ENCODE data around the gene RAPGEF4. TPM values are rescaled to one million over a fixed set of nuclear protein-coding genes. Genes with fewer than 3 reads are reported as not detected.

RAPGEF4 gene
- total RNA-seq, 2 donors from 2014 or later = 1.4 to 2.2 TPM

GRCh38 chr2:172813314-172813888 lies 77.8 kb downstream of the RAPGEF4 start:
- H3K4me3 Mint-ChIP-seq = no peak overlapping the region
- H3K9me3 Mint-ChIP-seq = no peaks in the 10 kb centered on the region
- no peak for ATAC-seq (replicated peaks)
- no peaks in the 10 kb centered on the region for H3K4me1 Mint-ChIP-seq
- no peaks in the 10 kb centered on the region for H3K36me3 Mint-ChIP-seq (ENCODE audit: low read depth)
- no peak overlapping the region for H3K27ac Mint-ChIP-seq
- peaks cover 3% of the 10 kb centered on the region for H3K27me3 Mint-ChIP-seq

GRCh38 chr2:172817411-172817810 lies 81.8 kb downstream of the RAPGEF4 start:
- Mint-ChIP-seq H3K4me1 (no peaks in the 10 kb centered on the region), H3K9me3 (no peaks in the 10 kb centered on the region), H3K27me3 (peaks cover 3% of the 10 kb centered on the region), H3K27ac (no peak overlapping the region), H3K4me3 (no peak overlapping the region), H3K36me3 (ENCODE audit: low read depth) (no peaks in the 10 kb centered on the region)
- ATAC-seq (replicated peaks) = no peak

- Mint-ChIP-seq H3K36me3 (ENCODE audit: low read depth) (no peaks in the 10 kb centered on the region), H3K4me1 (no peaks in the 10 kb centered on the region), H3K4me3 (no peak overlapping the region), H3K9me3 (no peaks in the 10 kb centered on the region), H3K27ac (no peak overlapping the region), H3K27me3 (peaks cover 7% of the 10 kb centered on the region)
- no peak for ATAC-seq (replicated peaks)
Measured at GRCh38 chr2:172819943-172820342, 84.3 kb downstream of the RAPGEF4 start.

- no peaks in the 10 kb centered on the region for H3K36me3 Mint-ChIP-seq (ENCODE audit: low read depth)
- no peak for ATAC-seq (replicated peaks)
- no peak overlapping the region for H3K4me3 Mint-ChIP-seq
- no peak overlapping the region for H3K27ac Mint-ChIP-seq
- H3K9me3 Mint-ChIP-seq = no peaks in the 10 kb centered on the region
- peaks cover 12% of the 10 kb centered on the region for H3K27me3 Mint-ChIP-seq
- no peaks in the 10 kb centered on the region for H3K4me1 Mint-ChIP-seq
Measured at GRCh38 chr2:172821370-172822338, 86.0 kb downstream of the RAPGEF4 start.

GRCh38 chr2:172822585-172822984 lies 86.9 kb downstream of the RAPGEF4 start:
- Mint-ChIP-seq H3K9me3 (no peaks in the 10 kb centered on the region), H3K4me3 (no peak overlapping the region), H3K36me3 (ENCODE audit: low read depth) (no peaks in the 10 kb centered on the region), H3K4me1 (no peaks in the 10 kb centered on the region), H3K27me3 (peaks cover 8% of the 10 kb centered on the region), H3K27ac (no peak overlapping the region)
- ATAC-seq (replicated peaks) = no peak

- Mint-ChIP-seq H3K9me3 (no peaks in the 10 kb centered on the region), H3K4me3 (no peak overlapping the region), H3K27me3 (peaks cover 8% of the 10 kb centered on the region), H3K27ac (no peak overlapping the region), H3K4me1 (no peaks in the 10 kb centered on the region), H3K36me3 (ENCODE audit: low read depth) (no peaks in the 10 kb centered on the region)
- no peak for ATAC-seq (replicated peaks)
Measured at GRCh38 chr2:172823261-172823850, 87.7 kb downstream of the RAPGEF4 start.

- no peak for ATAC-seq (replicated peaks)
- Mint-ChIP-seq H3K27ac (no peak overlapping the region), H3K4me3 (no peak overlapping the region), H3K4me1 (no peaks in the 10 kb centered on the region), H3K27me3 (peaks cover 8% of the 10 kb centered on the region), H3K9me3 (no peaks in the 10 kb centered on the region), H3K36me3 (ENCODE audit: low read depth) (no peaks in the 10 kb centered on the region)
Measured at GRCh38 chr2:172826522-172826921, 90.9 kb downstream of the RAPGEF4 start.

GRCh38 chr2:172829229-172829628 lies 93.6 kb downstream of the RAPGEF4 start:
- no peaks in the 10 kb centered on the region for H3K4me1 Mint-ChIP-seq

GRCh38 chr2:172830482-172830881 lies 94.8 kb downstream of the RAPGEF4 start:
- ATAC-seq (replicated peaks) = no peak
- no peaks in the 10 kb centered on the region for H3K4me1 Mint-ChIP-seq
- no peak overlapping the region for H3K4me3 Mint-ChIP-seq
- H3K36me3 Mint-ChIP-seq (ENCODE audit: low read depth) = no peaks in the 10 kb centered on the region
- no peaks in the 10 kb centered on the region for H3K9me3 Mint-ChIP-seq
- H3K27ac Mint-ChIP-seq = no peak overlapping the region
- H3K27me3 Mint-ChIP-seq = peaks cover 8% of the 10 kb centered on the region

More at GRCh38 chr2:172829229-172829628, 93.6 kb downstream of the RAPGEF4 start:
- Mint-ChIP-seq H3K36me3 (ENCODE audit: low read depth) (no peaks in the 10 kb centered on the region), H3K4me3 (no peak overlapping the region), H3K9me3 (no peaks in the 10 kb centered on the region), H3K27ac (no peak overlapping the region), H3K27me3 (peaks cover 11% of the 10 kb centered on the region)
- no peak for ATAC-seq (replicated peaks)

- H3K27me3 Mint-ChIP-seq = peaks cover 9% of the 10 kb centered on the region
- no peak for ATAC-seq (replicated peaks)
- H3K36me3 Mint-ChIP-seq (ENCODE audit: low read depth) = no peaks in the 10 kb centered on the region
- H3K4me3 Mint-ChIP-seq = no peak overlapping the region
- no peaks in the 10 kb centered on the region for H3K4me1 Mint-ChIP-seq
- H3K9me3 Mint-ChIP-seq = no peaks in the 10 kb centered on the region
- no peak overlapping the region for H3K27ac Mint-ChIP-seq
Measured at GRCh38 chr2:172833898-172834297, 98.3 kb downstream of the RAPGEF4 start.

- Mint-ChIP-seq H3K36me3 (ENCODE audit: low read depth) (no peaks in the 10 kb centered on the region), H3K27me3 (peaks cover 9% of the 10 kb centered on the region), H3K27ac (no peak overlapping the region), H3K9me3 (no peaks in the 10 kb centered on the region), H3K4me3 (no peak overlapping the region), H3K4me1 (no peaks in the 10 kb centered on the region)
- ATAC-seq (replicated peaks) = no peak
Measured at GRCh38 chr2:172834881-172835280, 99.2 kb downstream of the RAPGEF4 start.

GRCh38 chr2:172836347-172836821 lies 100.7 kb downstream of the RAPGEF4 start:
- no peak for ATAC-seq (replicated peaks)
- Mint-ChIP-seq H3K9me3 (no peaks in the 10 kb centered on the region), H3K36me3 (ENCODE audit: low read depth) (no peaks in the 10 kb centered on the region), H3K4me1 (no peaks in the 10 kb centered on the region), H3K4me3 (no peak overlapping the region), H3K27ac (no peak overlapping the region), H3K27me3 (peaks cover 9% of the 10 kb centered on the region)

- H3K4me3 Mint-ChIP-seq = no peak overlapping the region
- no peaks in the 10 kb centered on the region for H3K4me1 Mint-ChIP-seq
- no peaks in the 10 kb centered on the region for H3K9me3 Mint-ChIP-seq
- H3K27me3 Mint-ChIP-seq = peaks cover 9% of the 10 kb centered on the region
- no peaks in the 10 kb centered on the region for H3K36me3 Mint-ChIP-seq (ENCODE audit: low read depth)
- ATAC-seq (replicated peaks) = no peak
- no peak overlapping the region for H3K27ac Mint-ChIP-seq
Measured at GRCh38 chr2:172836827-172837226, 101.2 kb downstream of the RAPGEF4 start.

- no peaks in the 10 kb centered on the region for H3K9me3 Mint-ChIP-seq
- no peak for ATAC-seq (replicated peaks)
- peaks cover 6% of the 10 kb centered on the region for H3K27me3 Mint-ChIP-seq
- no peak overlapping the region for H3K4me3 Mint-ChIP-seq
- no peak overlapping the region for H3K27ac Mint-ChIP-seq
- H3K36me3 Mint-ChIP-seq (ENCODE audit: low read depth) = no peaks in the 10 kb centered on the region
- no peaks in the 10 kb centered on the region for H3K4me1 Mint-ChIP-seq
Measured at GRCh38 chr2:172839446-172839845, 103.8 kb downstream of the RAPGEF4 start.
